Cardiac muscle cell (in vitro differentiated cells and primary cell): ENCODE data around the gene CACNA1C. TPM values are rescaled to one million over a fixed set of nuclear protein-coding genes. Genes with fewer than 3 reads are reported as not detected.

Experiments
- DNase-seq, 2 donors: peaks; one replicate each; pipeline versions ENCODE4 v3.0.0 to v3.0.0-alpha.2; 2010 to 2017; ENCODE audit warnings: low read depth in 1 of 2, low spot score in 1 of 2
- H3K27ac ChIP-seq: fragments of 200-600 bp; sonication (generic); 2 replicates; pipeline ENCODE4 v1.5.1; 2016
- H3K27me3 ChIP-seq: fragments of 200-600 bp; sonication (generic); 2 replicates; pipeline ENCODE4 v1.6.0; 2016; ENCODE audit warnings: control low read depth
- H3K36me3 ChIP-seq: fragments of 200-600 bp; sonication (generic); 2 replicates; pipeline ENCODE4 v1.5.1; 2016; ENCODE audit warnings: control low read depth
- H3K4me1 ChIP-seq: fragments of 200-600 bp; sonication (generic); 2 replicates; pipeline ENCODE4 v1.8.1; 2017; ENCODE audit warnings: low read depth, mild to moderate bottlenecking, mixed run types
- H3K4me3 ChIP-seq: fragments of 200-600 bp; sonication (generic); 2 replicates; pipeline ENCODE4 v1.5.1; 2016; ENCODE audit warnings: mild to moderate bottlenecking
- H3K9me3 ChIP-seq: fragments of 200-600 bp; sonication (generic); 2 replicates; pipeline ENCODE4 v1.5.1; 2017; ENCODE audit warnings: low read depth, mild to moderate bottlenecking, control low read depth
- polyA plus RNA-seq: library from polyadenylated mRNA; unstranded; fragments of >200 nt; fragmentation: Nextera tagmentation; extraction: Ambion mirVana; gene quantifications from 2 replicates; pipeline ENCODE4 v1.2.1, GENCODE V29; 2016
- total RNA-seq: library from RNA; depleted of rRNA; stranded (reverse); fragments of >200 nt; gene quantifications from 2 replicates; pipeline ENCODE4 v1.2.3, GENCODE V29; 2016
- TF ChIP-seq, protein P1 (sequence below): IDR thresholded peaks from 2 replicates; pipeline ENCODE4 v1.5.1; 2012; ENCODE audit warnings: low read depth, mild to moderate bottlenecking, low read length

CACNA1C gene
- total and polyA plus RNA-seq, 2 experiments from 2014 or later: 40.8 to 77.8 TPM

DNA sequence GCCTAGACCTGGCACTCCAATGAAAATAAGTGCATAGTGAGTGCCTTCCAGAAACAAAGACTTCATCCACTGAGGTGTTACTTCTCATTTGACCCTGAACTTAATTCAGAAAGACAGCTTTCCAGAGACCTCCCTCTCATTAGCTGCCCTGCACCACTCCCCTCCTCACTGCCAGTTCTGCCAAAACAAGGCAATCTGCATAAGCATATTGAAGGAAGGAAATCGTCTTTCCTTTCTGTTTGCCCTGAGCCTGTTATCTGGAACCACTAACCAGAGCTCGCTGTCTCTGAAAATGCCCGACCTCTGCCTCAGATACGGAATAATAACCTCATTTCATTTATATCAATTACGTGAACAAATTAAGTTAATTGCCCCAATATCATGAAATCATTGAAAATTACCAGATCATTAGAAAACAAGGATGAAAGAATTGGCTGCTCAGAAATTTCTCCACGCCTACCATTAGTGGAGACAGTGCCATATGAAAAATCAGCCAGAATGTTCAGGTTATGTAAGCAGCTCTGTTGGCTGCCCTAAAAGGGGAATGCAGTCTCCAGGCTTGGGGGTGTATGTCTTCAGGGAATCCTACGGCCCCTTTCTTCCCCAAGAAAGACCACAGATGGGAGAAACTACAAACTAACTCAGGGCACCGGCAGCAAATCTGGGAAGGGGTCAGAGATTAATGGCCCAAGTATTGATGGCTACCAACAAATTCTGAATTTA lies 592.1 kb downstream of the CACNA1C start:
- H3K9me3 ChIP-seq: no peaks in the 10 kb centered on the region
- no peaks in the 10 kb centered on the region for H3K36me3 ChIP-seq
- H3K4me1 ChIP-seq: peaks cover 10% of the 10 kb centered on the region
- TF ChIP-seq, protein P1, sequence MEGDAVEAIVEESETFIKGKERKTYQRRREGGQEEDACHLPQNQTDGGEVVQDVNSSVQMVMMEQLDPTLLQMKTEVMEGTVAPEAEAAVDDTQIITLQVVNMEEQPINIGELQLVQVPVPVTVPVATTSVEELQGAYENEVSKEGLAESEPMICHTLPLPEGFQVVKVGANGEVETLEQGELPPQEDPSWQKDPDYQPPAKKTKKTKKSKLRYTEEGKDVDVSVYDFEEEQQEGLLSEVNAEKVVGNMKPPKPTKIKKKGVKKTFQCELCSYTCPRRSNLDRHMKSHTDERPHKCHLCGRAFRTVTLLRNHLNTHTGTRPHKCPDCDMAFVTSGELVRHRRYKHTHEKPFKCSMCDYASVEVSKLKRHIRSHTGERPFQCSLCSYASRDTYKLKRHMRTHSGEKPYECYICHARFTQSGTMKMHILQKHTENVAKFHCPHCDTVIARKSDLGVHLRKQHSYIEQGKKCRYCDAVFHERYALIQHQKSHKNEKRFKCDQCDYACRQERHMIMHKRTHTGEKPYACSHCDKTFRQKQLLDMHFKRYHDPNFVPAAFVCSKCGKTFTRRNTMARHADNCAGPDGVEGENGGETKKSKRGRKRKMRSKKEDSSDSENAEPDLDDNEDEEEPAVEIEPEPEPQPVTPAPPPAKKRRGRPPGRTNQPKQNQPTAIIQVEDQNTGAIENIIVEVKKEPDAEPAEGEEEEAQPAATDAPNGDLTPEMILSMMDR: no peak
- no peak for DNase-seq
- no peak overlapping the region for H3K4me3 ChIP-seq
- no peak overlapping the region for H3K27ac ChIP-seq
- H3K27me3 ChIP-seq: no peaks in the 10 kb centered on the region

DNA sequence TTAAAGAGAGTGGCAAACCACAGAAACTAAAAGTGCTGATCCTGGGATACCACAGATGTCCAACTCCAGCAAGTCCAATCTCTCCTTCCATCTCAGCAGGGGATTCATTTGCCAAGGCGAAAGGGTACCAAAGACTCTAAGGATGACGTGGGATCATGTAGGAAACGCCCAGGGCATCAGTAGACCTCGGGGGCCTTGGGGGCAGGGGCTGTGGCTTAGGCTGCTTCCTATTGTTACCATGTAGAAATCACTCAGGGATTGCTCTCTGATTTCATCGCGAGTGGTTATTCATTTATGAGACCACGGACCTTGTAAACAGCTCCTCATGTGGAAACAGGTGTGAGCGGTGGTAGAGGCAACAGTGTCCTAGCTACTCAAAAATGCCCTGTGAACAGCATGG lies 592.7 kb downstream of the CACNA1C start:
- TF ChIP-seq, protein P1: no peak
- H3K27me3 ChIP-seq: no peaks in the 10 kb centered on the region
- no peak overlapping the region for H3K4me3 ChIP-seq
- H3K36me3 ChIP-seq: no peaks in the 10 kb centered on the region
- no peak for DNase-seq
- no peaks in the 10 kb centered on the region for H3K9me3 ChIP-seq
- peaks cover 12% of the 10 kb centered on the region for H3K4me1 ChIP-seq
- no peak overlapping the region for H3K27ac ChIP-seq

- no peaks in the 10 kb centered on the region for H3K27me3 ChIP-seq
- peaks cover 12% of the 10 kb centered on the region for H3K4me1 ChIP-seq
- TF ChIP-seq, protein P1: no peak
- no peak for DNase-seq
- no peaks in the 10 kb centered on the region for H3K9me3 ChIP-seq
- no peak overlapping the region for H3K4me3 ChIP-seq
- no peak overlapping the region for H3K27ac ChIP-seq
- H3K36me3 ChIP-seq: no peaks in the 10 kb centered on the region
Observed at GRCh38 chr12:2646341-2646740, 593.6 kb downstream of the CACNA1C start.

GRCh38 chr12:2647186-2647585 lies 594.4 kb downstream of the CACNA1C start:
- Histone ChIP-seq H3K4me3 (no peak overlapping the region), H3K36me3 (no peaks in the 10 kb centered on the region), H3K4me1 (peaks cover 12% of the 10 kb centered on the region), H3K27me3 (no peaks in the 10 kb centered on the region), H3K27ac (no peak overlapping the region), H3K9me3 (no peaks in the 10 kb centered on the region)
- DNase-seq: no peak
- TF ChIP-seq, protein P1: no peak

- Histone ChIP-seq H3K4me1 (peaks cover 12% of the 10 kb centered on the region), H3K4me3 (no peak overlapping the region), H3K27ac (no peak overlapping the region), H3K36me3 (no peaks in the 10 kb centered on the region), H3K9me3 (no peaks in the 10 kb centered on the region), H3K27me3 (no peaks in the 10 kb centered on the region)
- TF ChIP-seq, protein P1: no peak
- DNase-seq: no peak
Observed at GRCh38 chr12:2648406-2648805, 595.6 kb downstream of the CACNA1C start.
